Left kidney (tissue), 2 donors: Measurements from ENCODE around the gene SEMA4D. TPM values are rescaled to one million over a fixed set of nuclear protein-coding genes. Genes with fewer than 3 reads are reported as not detected.

ENCODE experiments used
- DNase-seq: peaks from one replicate; pipeline ENCODE4 v3.0.0-alpha.2; 2013
- polyA plus RNA-seq: library from polyadenylated mRNA; unstranded; fragments of 120-200 nt; gene quantifications from one replicate; pipeline ENCODE4 v1.2.1, GENCODE V29; 2013; ENCODE audit not compliant: insufficient read length

The SEMA4D gene
- polyA plus RNA-seq, 1 donor, result 56.0 TPM

DNA sequence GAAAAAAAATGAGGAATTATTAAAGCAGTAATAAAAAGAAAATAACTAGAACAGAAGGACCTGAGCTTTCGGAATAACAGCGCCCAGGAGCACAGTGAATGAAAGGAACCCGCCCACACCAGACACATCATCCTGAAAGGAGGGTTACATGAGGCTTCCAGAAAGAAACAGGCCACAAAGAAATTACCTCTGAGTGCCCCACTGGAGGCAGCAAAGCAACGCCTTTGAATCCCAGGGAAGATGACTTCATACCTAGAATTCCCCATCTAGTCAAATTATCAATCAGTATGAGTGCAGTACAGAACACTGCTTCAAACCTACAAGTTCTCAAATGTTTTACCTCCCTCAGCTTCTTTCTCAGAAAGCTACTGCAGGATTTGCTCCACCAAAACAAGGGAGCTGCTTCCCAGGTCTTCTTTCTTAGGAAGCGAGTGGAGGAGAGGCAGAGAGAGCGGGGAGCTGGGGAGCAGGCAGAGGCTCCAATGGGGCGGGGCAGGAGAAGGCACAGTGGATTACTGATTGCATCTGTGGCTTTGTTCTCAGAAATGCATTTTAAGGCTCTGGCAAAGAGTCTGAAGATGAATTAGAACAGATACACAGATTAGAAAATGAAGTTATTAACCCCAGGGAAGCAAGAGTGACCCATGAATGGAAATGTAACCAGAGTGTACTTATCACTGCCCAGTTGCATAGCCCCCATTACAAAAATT, 87.1 kb downstream of the SEMA4D start:
- DNase-seq, result no peak

DNA sequence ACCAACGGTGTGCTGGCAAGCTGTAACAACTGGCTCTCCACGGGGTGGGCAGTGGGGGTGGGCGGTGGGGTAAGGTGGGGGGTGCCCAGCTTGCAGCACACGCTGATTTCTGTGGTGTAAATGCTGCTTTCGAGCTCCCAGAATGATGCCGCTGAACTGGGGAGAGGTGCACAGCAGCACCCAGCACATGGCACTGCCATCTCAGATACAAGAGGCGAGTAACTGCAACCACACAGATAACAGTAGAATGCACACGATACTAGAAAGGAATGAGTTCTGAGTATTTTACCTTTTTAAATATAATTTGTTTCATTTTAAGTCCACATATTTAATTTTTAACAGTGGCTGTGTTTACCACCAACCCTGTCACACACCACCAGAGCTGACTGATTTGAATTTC, 87.9 kb downstream of the SEMA4D start:
- no peak for DNase-seq

DNA sequence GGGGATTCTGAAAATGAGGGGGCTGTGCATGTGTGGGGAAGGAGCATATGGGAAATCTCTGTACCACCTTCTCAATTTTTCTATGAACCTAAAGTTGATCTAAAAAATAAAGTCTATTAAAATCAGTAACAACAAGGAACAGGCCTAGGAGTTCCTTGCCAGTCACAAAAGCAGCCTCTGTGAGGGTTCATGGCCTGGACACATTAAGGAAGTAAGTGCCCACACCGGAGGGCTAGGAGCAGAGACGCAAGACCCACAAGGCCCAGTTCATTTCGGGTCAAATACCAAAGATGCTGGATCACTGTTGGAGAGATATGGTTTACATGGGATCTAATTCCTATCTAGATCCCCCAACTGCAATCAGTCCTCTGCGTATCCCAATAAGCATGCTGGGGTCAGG, 88.4 kb downstream of the SEMA4D start:
- DNase-seq, result no peak

DNA sequence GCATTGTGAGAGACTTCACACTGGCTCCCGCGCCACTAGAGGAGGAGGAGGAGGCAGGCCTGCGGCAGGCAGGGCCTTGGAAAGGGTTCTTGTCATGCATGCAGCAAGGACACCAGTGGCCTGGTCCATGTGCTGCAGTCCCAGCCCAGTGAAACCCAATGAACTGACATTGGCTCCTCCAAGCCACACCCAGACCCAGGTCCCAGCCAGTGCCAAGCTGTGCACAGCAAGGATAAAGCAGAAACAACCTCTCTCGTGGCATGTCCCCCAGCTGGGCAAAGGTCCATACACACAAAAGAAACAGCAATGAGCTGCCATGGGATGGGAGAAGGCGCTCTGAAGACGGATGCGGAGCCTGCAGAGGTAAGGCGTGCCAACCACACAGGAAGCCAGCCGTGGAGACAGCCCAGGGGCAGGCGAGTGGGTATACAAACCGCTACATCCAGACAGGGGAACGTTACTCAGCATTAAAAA, 89.2 kb downstream of the SEMA4D start:
- no peak for DNase-seq

DNA sequence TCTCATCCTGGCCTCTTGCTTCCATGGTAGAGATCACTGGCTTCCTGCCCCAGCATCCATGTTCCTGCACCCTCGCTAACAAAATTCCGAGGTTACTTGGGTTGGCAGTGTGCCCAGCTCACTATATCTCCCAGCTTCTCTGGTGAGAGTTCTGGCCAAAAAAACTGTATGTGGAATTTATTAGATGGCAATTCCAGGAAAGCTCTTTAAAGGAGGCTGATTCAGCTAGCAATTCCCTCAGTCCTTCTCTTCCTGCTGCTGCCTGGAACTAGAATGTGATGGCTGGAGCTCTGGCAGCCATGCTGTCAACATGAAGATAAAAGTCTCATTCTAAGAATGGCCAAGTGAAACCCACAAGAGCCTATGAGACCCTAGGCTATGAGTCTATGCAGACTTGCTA, 90.8 kb downstream of the SEMA4D start:
- no peak for DNase-seq

DNA sequence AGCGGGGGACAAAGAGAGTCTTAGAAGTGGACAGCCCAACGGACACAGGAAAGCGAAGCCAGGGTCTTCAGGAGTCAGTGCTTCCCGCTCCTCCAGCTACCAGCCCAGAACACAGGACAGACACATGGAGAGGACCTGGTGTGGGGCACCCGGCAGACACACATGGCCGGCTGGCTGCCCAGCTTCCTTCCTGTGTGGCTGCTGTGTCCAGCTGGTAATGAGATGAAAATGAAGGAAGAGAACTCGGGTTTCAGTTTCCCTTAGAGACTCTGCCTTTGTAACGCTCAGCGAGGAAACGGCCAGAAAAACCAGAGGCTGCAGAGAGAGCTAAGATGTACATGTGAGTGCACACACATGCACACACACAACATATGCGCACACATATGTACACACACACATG, 92.1 kb downstream of the SEMA4D start:
- DNase-seq, result no peak

DNA sequence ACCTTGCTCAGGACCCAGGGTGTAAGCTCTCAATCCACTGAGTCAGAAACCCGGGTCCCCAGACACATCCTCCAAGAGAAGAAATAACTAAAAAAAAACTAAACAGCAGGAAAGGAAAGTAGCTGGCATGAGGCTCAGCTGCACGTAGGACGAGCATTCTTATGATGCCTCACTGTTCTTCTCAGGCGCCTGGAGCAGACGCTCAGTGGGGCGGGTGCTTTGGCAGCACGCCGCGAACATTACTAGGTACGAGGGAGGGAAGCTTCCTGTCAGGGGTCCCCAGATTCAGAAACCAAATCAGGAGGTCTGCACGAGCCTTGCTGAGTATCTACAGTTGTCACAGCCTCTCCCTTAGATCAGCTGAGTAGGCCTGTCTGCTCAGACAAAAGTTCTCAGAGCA, 93.8 kb downstream of the SEMA4D start:
- no peak for DNase-seq

DNA sequence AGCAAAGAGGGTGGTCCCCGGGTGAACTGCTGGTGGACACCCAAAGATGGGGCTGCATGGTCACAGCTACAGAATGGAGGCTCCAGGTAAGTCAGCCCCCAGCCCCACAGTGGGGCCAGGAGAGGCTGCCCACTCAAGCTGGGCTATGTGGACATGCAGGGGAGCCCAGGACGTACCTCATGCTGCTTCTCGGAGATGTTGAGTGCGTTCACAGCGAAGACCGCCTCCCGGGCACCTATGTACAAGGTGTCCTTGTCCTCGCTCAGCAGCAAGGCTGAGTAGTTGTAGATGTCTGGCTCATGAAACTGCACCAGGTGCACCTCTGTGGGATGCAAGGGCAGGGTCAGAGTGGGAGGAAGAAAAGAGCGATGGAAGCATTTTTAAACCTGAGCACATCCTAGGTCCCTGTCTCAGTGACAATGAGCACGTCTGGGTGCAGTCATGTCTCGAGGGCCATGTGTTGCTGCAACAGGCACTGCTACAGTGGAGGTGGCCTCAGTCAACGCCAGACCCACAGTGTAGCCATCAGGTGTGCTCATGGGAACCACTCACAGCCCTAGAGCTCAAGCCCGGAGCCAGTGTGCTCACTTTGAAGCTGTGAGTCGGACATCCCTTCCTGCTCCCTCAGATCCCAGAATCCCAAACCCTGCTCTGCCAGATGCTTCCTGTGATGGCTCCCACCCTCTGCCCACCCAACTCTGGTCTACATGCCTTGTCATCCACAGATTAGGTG, 95.1 kb downstream of the SEMA4D start:
- no peak for DNase-seq

DNA sequence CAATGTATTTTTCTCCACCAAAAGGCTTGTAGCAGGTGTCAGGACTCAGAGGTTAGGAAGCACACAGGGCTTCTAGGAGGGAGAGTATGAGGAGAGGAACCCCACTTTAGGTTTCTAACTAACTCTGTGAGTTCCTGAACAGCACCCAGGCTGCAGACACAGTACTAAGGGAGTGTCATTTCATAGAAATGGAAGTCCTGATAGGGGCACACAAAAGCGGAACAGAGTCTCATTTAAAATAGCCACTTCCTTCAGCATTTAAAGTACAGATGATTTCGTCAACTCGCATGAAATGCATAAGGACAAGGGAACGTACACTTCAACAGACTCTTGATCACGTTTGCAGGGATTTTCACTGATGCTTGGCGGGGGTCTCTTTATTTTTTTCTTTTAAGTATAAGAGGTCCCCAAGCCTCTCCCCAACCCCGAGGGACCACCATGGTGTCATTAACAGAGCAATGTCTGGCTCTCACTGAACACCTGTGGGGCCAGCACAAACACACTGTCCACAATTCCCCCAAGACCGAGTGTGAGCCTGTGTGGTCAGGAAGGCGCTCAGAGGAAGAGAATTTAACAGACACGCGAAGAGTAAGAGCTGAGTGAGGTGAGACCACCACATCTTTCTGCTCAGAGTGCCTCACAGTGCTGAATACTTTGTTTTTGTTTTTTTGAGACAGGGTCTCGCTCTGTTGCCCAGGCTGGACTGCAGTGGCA, 97.4 kb downstream of the SEMA4D start:
- DNase-seq, result no peak

DNA sequence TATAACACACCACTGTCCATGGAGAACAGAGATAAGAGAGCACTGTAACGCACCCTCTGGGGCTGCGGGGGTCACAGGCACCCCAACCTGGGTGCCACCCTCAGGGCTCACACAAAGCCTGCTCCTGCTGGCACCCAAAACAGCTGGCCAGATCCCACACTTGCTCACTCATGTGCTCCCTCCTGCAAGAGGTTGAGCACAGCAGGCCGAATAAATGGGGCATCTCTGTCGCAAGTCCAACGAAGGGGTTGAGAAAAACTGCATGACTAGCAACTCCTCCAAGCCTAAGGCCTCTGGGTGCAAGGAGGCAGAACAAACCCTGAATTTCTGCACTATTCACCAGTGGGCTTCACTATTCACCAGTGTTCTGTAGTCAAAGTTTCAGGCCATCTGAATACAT, 99.3 kb downstream of the SEMA4D start:
- DNase-seq, result no peak

DNA sequence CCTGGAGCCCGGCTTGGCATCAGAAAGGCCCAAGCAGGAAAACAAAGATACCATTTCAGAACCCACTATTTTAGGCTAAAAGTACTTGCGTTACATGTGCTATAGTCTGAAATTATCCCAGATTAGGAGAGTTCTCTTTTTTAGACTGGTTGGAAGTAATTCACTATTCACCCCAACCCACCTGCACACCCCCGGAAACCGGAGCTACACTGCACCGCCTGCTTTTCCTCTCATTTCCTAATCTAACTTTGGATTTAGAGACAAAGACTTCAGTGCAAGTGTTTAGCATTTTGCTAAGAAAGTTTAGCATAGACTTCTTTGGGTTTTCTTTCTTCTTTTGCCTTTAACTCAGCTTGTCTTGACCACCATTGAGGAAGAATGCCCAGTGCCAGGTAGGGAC, 100.4 kb downstream of the SEMA4D start:
- no peak for DNase-seq

DNA sequence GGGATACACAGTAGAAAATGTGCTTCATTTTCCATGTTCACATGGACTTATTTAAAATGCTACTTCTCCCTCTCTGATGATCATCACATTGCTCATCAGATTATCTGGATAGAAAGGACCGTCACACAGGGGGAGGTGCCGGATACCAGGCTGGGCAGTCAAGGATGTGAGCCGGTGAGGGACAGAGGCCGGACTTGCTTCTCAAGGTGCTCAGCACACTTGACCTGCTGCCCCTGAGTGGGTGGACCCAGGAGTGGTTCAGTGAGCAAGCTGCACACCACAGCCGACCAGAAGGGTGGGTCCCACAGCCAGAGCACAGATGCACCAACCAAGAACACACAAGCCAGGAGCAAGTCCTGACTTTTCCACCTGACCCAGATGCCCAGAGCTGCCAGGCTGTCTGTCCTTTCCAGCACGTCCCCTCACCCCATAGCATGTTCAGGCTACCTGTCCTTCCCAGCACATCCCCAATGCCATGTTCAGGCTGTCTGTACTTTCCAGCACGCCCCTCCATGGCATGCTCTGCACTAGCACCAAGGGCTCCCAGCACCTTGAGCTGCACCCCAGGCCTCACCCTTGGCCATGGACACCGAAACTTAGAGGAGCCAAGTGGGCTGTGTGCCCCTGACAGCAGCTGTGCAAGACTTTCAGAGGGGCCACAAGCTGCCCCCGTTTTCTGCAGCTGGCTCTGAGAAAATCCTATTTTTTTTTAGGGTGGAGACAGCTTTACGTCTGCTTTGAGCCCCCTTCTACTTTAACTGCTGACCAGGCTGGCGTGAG, 101.8 kb downstream of the SEMA4D start:
- DNase-seq, result no peak

DNA sequence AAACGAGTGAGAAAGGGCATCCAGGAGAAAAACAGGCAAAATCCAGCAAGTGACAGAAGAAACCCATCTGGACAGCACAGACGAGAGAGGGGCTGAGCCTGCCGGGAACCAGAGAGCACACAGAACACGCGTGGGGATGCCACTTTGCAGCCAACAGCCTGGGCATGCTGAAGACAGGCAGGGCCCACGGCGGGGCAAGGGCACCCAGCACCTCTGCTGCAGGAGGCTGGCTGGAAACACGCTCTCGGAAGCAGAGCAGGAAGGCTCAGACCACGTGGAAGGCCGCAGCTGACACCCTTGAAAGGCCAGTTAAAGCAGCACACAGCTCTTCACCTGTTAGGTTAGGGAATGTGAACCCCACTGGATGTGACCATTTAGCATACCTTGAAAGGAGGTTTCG, 103.5 kb downstream of the SEMA4D start:
- no peak for DNase-seq

DNA sequence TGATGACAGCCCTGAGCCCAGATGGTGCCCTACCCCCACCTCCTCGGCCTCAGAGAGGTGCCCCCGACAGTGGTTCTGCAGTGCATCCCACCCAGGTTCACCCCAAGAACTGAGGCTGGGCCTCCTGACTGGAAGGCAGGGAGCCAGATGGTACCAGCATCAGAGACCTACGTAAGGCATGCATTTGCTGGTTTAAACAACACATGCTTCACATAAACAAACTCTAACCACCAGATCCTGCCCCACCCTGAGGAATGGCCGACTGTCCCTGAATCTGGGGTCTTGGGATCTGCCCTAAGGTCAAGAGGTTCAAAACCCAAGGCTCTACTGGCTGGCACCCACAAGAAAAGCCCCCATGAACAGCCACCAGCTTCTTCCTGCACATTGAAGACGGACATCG, 106.3 kb downstream of the SEMA4D start:
- no peak for DNase-seq

DNA sequence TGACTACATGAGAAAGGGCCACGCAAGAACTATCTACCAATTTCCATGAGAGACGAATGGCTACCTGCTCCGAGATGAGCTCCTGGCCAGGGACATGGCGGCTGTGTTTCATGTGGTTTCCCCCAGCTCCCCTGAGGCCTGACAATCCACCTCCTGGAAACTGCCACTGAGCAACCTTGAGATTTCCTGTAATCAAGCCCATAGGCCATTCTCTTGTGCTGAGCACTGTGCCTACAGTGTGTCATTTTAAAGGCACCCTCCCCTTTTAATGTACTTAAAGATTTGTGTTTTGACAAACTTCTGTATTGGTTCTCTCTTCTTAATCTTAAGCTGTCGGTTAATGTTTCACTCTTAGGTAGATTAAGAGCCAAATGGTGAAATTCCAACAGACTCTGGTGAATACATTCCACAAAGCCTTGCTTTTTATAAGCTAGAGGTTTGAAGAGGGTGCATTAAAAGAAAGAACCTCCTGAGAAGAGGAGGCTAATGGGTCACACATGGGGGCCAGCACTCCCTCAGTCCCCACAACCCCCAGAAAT, 107.3 kb downstream of the SEMA4D start:
- DNase-seq, result no peak

DNA sequence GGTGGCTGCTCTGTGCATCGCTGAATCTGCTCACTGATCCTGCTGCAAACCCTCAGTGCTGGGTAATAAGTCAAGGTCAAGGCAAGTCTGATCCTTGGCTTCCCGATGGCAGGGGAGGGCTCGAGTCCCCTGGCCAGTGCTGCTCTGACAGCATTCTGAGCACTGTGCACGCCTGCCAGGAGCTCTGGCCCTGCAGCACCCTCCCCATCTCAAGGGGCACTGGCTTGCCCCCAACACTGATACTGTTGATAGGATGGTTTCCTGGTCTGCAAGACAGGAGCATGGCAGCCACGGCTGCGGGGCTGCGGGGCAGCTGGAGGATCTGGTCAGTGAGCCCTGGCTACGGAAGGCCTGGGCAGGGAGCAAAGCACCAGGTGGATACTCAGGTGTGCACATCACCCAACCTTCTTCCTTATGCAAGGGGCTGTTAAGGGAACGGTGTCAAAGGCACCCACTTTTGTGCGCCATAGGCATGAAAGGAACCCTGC, 107.8 kb downstream of the SEMA4D start:
- DNase-seq, result no peak

DNA sequence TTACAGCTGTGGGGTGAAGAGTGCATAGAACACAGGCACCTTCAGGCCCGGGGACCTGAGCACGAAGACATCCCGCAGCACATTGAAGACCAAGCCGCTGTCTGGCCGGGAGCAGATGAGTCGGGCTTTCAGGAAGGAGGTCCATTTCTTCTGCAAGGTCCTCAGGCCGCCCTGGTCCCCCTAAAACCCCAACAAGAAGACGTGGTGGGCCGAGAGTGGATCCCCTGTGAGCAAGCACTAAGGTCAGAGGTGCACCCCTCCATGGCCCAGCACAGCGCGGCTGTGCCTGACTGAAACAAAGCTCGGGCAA, 109.1 kb downstream of the SEMA4D start:
- DNase-seq, result no peak

DNA sequence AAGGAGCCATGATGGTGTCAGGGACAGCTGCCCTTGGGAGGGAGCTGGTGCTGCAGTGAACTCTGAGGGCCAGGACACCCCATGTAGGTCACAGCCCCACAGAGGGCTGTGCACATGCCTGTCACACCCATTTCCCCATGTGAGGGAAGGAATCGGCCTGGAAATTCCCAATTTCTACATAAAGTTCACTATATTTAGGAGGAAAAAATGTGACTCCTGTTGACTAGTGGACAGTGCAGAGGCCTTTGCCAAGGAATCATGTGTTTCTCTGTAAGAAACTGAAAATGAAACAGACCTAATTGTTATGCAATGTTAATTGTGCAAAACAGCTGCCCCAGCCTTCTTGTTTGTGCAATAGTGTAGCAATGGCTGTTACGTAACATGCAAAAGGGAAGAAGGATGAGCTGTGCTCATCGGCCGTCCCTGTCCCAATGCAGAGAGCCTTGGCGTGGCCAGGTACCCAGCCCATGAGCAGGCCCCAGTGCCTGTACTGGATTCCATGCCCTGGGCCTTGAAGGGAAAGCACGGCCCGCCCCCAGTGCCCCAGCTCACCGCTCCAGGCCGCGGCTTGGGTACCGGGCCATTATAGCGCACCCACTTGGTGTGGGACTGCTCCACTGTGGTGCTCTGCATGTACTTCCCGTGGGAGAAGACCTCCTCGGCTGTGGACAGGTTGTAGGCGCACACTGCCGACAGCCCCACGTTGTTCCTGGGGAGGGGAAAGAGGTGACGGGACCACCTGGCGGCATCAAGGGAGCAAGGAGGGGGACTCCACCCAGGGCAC, 109.6 kb downstream of the SEMA4D start:
- no peak for DNase-seq

DNA sequence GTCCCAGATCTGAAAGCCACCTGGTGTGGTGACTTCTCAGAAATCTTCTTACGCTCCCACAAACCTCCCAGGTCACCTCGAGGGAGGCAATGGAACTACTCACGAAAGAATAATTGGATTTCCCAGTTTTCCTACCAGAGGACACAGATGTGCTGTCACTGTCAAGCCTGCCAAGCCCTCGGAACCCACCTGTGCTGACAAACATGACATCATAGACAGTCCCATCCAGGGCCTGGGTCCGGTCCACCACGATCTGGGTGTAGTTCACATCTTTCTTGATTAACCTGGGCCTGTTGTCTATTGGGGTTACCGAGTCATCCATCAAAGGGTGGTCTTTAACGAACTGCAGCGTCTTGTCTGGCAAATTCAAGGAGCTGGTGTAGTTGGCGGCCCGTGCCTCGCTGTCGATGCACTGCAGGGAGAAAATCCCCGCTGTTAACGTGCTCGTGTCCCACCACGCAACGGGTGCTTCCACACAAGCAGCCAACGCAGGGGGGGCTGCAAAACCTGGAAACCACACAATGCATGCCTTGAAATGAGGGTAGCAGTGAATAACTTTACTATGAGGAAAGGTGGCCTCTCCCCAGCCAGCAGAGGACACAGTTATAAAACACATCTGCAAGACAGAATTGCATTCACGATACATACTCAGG, 110.6 kb downstream of the SEMA4D start:
- no peak for DNase-seq

DNA sequence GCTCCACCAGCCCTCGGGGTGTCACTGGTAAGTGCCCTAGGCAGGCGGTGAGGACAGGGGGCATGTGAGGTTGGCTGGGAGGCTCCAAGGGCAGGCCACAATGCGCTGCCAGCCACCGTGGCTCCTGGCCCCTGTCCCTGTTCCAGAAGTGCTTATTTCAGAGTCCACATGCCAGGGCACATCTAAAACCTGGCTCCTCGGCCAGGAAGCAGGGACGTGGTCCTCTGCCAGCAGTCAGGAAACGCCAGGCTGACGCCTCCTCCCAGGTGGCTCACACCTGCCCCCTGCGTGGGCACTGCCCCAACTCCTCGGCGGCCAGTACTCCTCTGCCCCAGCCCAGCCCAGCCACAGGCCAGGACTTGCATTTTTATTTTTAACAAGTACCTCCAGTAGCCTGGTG, 111.1 kb downstream of the SEMA4D start:
- no peak for DNase-seq

DNA sequence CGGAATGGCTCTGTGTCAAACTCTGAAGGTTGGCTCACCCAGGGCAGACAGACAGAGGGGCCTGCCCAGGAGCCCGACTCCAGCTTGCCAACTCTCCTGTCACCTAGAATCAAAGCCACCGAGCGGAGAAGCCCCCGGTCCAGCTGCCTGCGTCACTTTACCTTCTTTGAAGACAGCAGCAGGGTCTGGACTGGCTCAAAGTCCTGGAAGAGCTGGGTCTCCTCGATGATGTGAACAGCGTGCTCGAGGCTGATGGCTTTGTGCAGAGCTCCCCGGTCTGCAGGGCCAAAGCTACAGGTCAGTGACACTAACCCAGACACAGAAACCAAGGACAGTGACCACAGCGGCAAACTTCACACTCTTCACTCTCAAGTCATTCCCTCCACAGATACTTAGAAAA, 111.7 kb downstream of the SEMA4D start:
- no peak for DNase-seq
